DMS 273 (cell line): ENCODE data around the gene PADI6.
"Not testable (repeated sequence)": the region's sequence is repeated elsewhere in the genome, so short reads cannot be mapped to it uniquely, and the experiment has no call there.

Experiments
- DNase-seq: peaks from one replicate; lab custom pipeline; 2025; ENCODE audit not compliant: unreplicated experiment; lab: John Stamatoyannopoulos, UW

Gene PADI6

GRCh38 chr1:17404034-17404684 is 32.2 kb downstream of the PADI6 start:
- no peak for DNase-seq

GRCh38 chr1:17404820-17405219 is 32.8 kb downstream of the PADI6 start:
- DNase-seq, result peak; percentile 23

- DNase-seq, result peak; percentile 78
These were observed 34.1 kb downstream of the PADI6 start for GRCh38 chr1:17405898-17406759.

DNA sequence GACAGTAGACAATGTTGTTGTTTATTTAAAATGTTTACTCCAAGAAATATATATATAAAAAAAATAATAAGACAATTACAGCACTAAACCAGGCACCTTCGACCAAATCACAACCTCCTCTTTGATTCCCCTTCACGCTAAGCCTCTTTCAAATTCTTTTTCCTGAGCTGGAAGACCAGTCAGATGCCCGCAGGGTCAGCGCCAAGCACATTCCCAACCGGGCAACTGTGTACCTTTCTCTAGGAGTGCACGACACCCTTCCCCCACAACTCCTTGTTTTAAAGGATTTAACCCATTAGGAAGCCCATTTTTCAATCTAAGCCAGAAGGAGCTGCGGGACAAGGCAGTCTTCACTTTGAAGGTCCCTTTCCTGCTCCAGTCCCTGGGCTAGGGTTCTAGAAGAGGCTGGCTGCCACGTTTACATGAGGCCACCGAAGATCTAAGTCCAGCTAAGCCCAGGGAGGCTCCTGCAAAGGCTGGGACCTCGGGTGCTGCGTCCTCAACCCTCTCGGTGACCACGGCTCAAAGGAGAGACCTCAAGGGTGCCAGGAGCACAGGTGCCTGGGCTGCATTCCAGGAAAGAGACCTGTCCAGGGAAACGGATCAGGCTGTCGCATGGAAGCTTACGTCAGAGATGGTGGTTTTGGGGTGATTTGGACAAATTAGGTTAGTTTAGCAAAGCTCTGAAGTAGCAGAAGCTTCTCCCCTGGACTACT is 34.9 kb downstream of the PADI6 start:
- DNase-seq, result not testable (repeated sequence)

DNA sequence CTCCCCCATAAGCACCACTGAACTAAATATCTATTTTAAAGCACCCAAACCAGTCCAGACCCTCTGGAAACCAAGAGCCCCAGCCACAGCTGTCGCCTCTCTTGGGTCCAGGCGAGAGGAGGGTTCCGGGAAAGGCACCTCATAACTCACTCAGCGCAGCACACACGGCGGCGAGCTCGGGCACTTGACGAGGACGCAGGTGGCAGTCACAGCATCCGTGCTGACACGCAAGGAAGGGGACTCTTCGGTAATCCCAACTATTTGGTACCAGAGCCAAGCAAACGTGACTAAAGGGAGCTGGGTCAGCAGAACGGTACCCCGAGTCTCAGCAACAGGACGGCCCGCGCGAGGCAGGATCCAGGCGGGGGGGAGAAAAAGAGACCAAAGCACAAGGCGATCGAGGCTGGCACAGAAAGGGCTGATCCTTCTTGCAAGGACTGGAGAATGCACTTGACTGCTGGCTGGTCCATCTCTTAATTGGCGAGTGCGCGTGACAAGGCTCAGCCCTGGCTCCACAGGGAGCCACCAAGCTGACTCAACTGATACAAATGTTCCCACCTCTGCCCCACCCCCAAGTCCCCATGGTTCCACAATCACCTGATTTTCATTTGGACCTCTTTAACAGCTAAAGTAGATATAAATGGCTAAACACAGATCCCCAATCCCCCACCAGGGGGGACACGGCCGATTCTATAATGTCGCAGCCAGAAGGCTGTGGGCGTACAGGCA is 36.0 kb downstream of the PADI6 start:
- DNase-seq, result not testable (repeated sequence)

GRCh38 chr1:17409391-17409811 is 37.4 kb downstream of the PADI6 start:
- DNase-seq, result peak; percentile 29

DNA sequence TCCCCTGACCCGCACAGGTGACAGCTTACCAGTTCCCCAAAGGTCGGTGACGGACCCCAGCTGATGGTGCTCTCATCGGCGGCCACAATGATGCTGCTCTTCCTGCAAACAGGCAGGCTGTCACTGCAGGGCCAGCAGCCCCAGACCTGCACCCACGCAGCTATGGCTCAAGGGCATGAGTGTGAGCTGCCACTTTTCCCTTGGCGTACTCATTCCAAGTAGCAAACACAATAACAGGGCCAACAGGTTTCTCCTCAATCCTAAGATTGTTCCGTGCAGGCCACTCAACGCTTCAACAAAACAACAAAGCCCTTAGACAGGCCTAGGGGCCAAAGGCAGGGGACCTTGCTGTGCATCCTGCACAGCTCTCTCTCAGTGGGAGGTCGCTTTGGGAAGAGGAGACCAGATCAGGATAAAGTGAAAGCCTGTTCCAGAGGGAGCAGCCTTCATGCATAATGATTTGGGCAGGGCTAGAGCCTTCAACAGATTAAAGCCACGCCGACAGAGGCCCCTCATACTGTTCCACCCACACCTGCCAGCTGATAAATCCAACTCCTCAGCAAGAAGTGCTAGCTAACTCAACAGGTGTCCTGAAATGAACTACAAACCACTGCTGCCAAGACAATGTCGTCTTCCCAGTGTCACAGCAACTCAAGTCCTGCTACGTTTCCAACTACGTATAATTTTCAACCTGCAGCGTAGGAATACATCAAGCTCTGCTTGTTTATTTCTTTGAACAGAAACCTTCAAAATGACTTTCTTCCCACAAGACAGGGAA is 40.3 kb downstream of the PADI6 start:
- DNase-seq, result no peak

- no peak for DNase-seq
These were observed 42.0 kb downstream of the PADI6 start for GRCh38 chr1:17414022-17414421.

GRCh38 chr1:17416389-17416788 is 44.4 kb downstream of the PADI6 start:
- no peak for DNase-seq

DNA sequence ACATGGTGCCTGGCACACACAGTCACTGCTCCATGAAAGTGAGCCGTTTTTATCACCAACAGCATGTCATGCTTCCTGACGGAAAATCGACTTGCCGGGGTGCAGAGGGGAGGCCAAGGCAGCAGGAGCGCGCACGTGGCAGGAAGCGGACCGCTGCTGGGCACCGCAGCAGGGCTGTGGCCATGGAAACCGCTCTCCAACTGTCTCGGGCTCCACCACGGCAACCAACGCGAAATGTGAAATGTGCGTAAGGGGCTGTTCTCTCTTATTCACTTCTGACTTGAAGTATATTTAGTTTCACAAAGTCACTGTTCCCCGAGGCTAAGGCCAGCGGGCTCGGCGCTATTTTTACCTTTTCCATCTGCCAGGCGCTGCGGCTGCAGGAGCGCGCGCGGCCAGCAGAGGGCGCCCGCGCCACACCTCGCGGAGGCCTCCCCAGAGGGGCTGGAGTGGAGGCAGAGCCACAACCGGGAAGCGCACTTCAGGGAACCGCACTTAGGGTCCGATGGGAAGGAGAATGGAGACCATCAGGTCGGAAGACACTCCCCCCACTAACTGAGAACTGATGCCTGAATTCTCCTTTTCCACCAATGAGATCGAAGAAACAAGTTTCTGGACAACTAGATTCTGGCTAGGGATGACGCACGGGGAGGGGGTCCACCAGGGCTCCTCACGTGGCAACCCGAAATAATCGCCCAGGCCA is 47.8 kb downstream of the PADI6 start:
- peak; percentile 72 for DNase-seq

GRCh38 chr1:17420391-17420918 is 48.5 kb downstream of the PADI6 start:
- DNase-seq, result no peak

GRCh38 chr1:17422461-17422860 is 50.5 kb downstream of the PADI6 start:
- no peak for DNase-seq

DNA sequence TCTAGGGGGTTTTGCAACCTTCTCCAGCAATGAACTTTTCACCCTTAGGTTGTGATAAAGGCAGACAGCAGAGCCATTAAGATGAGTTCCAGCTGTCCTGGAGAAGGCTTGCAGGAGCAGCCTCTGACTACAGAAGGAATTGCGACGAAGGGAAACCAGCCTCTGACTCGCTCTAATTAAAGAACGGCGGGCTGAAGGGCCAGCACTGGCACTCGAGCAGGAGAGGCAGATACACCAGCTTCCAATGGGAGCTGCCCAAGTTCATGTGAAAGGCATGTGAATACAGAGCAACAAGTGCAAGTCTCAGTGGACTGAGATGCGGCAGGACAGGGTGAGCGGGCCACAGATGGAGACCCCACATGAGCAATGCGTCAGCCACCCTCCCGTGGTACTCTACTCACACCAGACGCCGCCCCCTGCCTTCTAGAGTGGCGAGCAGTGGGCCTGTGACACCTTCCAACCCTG is 51.8 kb downstream of the PADI6 start:
- DNase-seq, result no peak

DNA sequence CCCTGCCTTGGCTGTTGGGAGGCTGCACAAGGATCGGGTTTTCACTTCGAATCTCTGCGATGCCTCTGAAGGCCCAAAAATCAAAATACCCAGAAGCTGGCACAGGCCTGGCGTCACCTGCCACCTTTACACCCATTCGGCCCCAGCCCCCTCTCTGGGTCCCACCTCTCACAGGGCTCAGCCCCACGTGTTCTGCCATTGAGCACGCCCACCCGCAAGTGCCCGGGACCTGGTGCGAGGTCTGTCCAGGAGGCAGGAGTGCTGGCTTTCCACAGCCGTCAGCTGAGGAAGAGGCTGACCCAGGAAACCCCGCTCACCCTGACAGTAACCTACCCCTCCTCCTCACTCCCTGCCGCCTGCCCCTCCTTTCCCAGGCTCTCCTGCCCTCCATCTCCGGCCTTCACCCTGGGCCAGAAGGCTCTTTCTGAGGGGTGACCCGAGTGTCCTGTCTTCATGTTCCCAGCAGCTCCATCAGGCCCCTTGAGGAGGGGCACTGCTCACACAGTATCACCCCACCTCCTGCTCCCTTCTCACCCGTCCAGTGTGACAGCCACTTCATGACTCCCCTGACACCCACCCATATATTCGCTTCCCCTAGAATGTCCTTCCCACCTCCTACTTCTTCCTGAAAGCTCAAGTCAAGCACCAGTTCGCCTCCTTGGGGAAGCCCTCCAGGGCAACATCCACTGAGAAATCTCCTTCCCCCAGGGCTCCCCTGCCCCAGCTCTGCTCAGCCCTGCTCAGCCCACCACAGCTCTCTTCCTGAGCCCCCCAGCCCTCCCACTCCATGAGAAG is 54.0 kb downstream of the PADI6 start:
- no peak for DNase-seq

GRCh38 chr1:17427696-17428660 is 56.0 kb downstream of the PADI6 start:
- no peak for DNase-seq

DNA sequence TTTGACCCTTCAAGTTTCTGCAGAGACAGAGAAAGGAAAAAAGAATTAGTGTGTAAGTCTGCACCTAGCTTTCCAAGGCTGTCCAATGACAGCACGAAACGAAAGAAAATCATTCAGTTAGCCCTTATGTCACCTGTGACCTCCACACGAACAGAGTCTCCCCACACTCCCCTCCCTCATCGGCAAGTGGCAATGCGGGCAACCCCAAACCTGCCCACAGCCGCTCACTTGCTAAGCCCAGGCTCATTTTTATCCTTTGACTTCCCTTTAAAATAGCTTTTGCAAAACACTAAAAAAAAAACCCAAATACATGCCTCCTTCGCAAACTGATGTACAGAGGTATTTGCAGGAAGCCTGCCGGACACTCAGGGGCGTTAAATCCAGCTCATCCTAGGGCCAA is 57.2 kb downstream of the PADI6 start:
- no peak for DNase-seq

DNA sequence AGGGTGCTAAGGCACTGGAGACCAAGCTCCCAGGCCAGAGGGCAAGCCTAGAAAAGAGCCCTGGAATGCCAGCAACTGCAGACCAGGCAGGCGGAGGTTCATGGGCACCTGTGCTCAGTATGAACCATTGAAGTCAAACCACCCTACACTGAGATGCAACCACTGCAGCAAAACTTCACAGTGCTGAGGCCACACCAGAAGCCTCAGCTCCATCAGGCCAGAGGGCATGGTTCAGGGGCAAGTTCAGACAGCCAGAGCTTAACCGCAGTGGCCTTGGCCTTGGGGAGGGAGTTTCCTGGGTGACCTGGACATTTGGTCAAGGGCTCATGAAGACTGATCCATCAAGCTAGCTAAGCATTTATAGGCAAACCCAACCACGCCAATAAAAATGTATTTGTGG is 60.4 kb downstream of the PADI6 start:
- DNase-seq, result no peak
